GM12878 (cell line): ENCODE results near the gene TYW3. TPM values are rescaled to one million over a fixed set of nuclear protein-coding genes. Genes with fewer than 3 reads are reported as not detected.

Experiments used
- ATAC-seq: fragments of 200-7000 bp; cut with Tn5 transposase; 3 replicates; pipeline ENCODE4 v1.9.1; 2020; ENCODE audit warnings: mild to moderate bottlenecking, moderate library complexity
- BruUV-seq: library from RNA; stranded (reverse); fragments of 400-500 nt; replicated peaks from 2 replicates; lab custom pipeline; 2021; lab: Mats Ljungman, UMichigan
- CTCF ChIA-PET: fragments of 300-600 bp; sonication (Branson Sonifier 250); formaldehyde crosslinking; extraction: SDS; loops from one replicate; lab custom pipeline; 2021; ENCODE audit warnings: inconsistent platforms; lab: Yijun Ruan, JAX
- POLR2A ChIA-PET: fragments of 350-600 bp; formaldehyde crosslinking; extraction: SDS; loops from one replicate; lab custom pipeline; 2021; ENCODE audit warnings: inconsistent platforms; lab: Charles Lee
- RAD21 ChIA-PET: fragments of 300-600 bp; sonication (Branson Sonifier 250); formaldehyde crosslinking; loops from one replicate; lab custom pipeline; 2023; ENCODE audit warnings: antibody characterized with exemption; ENCODE audit not compliant: unreplicated experiment; lab: Charles Lee
- SMC1A ChIA-PET: fragments of 300-600 bp; sonication (Branson Sonifier 250); formaldehyde crosslinking; loops from one replicate; lab custom pipeline; 2023; ENCODE audit not compliant: unreplicated experiment, uncharacterized antibody; lab: Charles Lee
- DNase-seq: peaks from one replicate; pipeline ENCODE4 v3.0.0-alpha.2; 2011; ENCODE audit warnings: low read depth, low spot score
- FAIRE-seq: peaks from 3 replicates; lab custom pipeline; 2011; peaks lifted over from hg19 to GRCh38; lab: Jason Lieb, UNC
- H2AFZ ChIP-seq: 2 replicates; pipeline ENCODE4 v1.6.0; 2011; ENCODE audit warnings: low read depth, low read length, control low read depth; ENCODE audit not compliant: control insufficient read depth
- H3K27ac ChIP-seq: 2 replicates; pipeline ENCODE4 v1.5.1; 2011; ENCODE audit warnings: control low read depth; ENCODE audit not compliant: control insufficient read depth, insufficient read depth
- H3K27me3 ChIP-seq, 2 experiments: replicated peaks in 1 of 2; 2 replicates each; pipeline versions ENCODE4 v1.6.0 to v1.6.1; 2011; ENCODE audit warnings: low read length in 1 of 2; ENCODE audit not compliant: control insufficient read depth in 2 of 2, insufficient read depth in 2 of 2
- H3K36me3 ChIP-seq, 2 experiments: 2 replicates each; pipeline ENCODE4 v1.5.1; 2011; ENCODE audit warnings: low read length in 1 of 2; ENCODE audit not compliant: control insufficient read depth in 2 of 2, insufficient read depth in 2 of 2
- H3K4me1 ChIP-seq: 2 replicates; pipeline ENCODE4 v1.6.1; 2011; ENCODE audit warnings: mild to moderate bottlenecking, low read length, moderate library complexity, mixed read lengths; ENCODE audit not compliant: control insufficient read depth, insufficient read depth
- H3K4me2 ChIP-seq: 2 replicates; pipeline ENCODE4 v1.6.0; 2011; ENCODE audit warnings: control low read depth; ENCODE audit not compliant: control insufficient read depth, insufficient read depth
- H3K4me3 ChIP-seq: fragments of 200-600 bp; sonication (generic); 2 replicates; pipeline ENCODE4 v1.5.1; 2016
- H3K79me2 ChIP-seq: 2 replicates; pipeline ENCODE4 v1.6.0; 2011; ENCODE audit warnings: low read length; ENCODE audit not compliant: control insufficient read depth, insufficient read depth
- H3K9ac ChIP-seq: 2 replicates; pipeline ENCODE4 v1.8.0; 2011; ENCODE audit warnings: low read length, control low read depth, mixed read lengths; ENCODE audit not compliant: control insufficient read depth, insufficient read depth
- H3K9me3 ChIP-seq: replicated peaks from 3 replicates; pipeline ENCODE4 v1.5.1; 2011; ENCODE audit warnings: mild to moderate bottlenecking, low read length; ENCODE audit not compliant: control insufficient read depth, insufficient read depth
- H4K20me1 ChIP-seq: 2 replicates; pipeline ENCODE4 v1.6.0; 2011; ENCODE audit not compliant: control insufficient read depth, insufficient read depth
- PAX5 ChIP-seq: IDR thresholded peaks from 2 replicates; pipeline ENCODE4 v1.6.1; 2011; ENCODE audit warnings: low read depth, low read length, borderline replicate concordance
- RUNX3 ChIP-seq: IDR thresholded peaks from 2 replicates; pipeline ENCODE4 v1.6.1; 2012; ENCODE audit warnings: low read length, inconsistent platforms
- SMC3 ChIP-seq: IDR thresholded peaks from 2 replicates; pipeline ENCODE4 v1.6.1; 2011; ENCODE audit warnings: low read length, improper control_type of control experiment, borderline replicate concordance
- SPI1 ChIP-seq: IDR thresholded peaks from 2 replicates; pipeline ENCODE4 v1.6.1; 2011; ENCODE audit warnings: low read depth, mild to moderate bottlenecking, low read length, moderate library complexity, borderline replicate concordance; ENCODE audit not compliant: insufficient read depth
- SREBF1 ChIP-seq: IDR thresholded peaks from 2 replicates; pipeline ENCODE4 v1.6.1; 2012; ENCODE audit warnings: mild to moderate bottlenecking, low read length
- STAT1 ChIP-seq: fragments of 450-650 bp; conservative IDR thresholded peaks from 2 replicates; pipeline ENCODE4 v1.6.1; 2014; ENCODE audit warnings: antibody characterized with exemption, mild to moderate bottlenecking
- ZNF207 ChIP-seq: fragments of 450-650 bp; IDR thresholded peaks from 2 replicates; pipeline ENCODE4 v1.6.1; 2014; ENCODE audit warnings: antibody characterized with exemption, mild to moderate bottlenecking, borderline replicate concordance
- ZSCAN29 ChIP-seq: fragments of 450-650 bp; IDR thresholded peaks from 2 replicates; pipeline ENCODE4 v1.6.1; 2017; ENCODE audit warnings: mild to moderate bottlenecking, moderate library complexity
- WGBS: methylation state at CpG from one replicate; pipeline ENCODE4 v1.1.6; 2016; ENCODE audit warnings: low lambda C conversion rate; ENCODE audit not compliant: insufficient replicate concordance, insufficient coverage; ENCODE audit errors: missing lambda C conversion rate; 5-methylcytosine and 5-hydroxymethylcytosine counted together
- in situ Hi-C: fragments of 300-500 bp; cut with MboI; formaldehyde crosslinking; loops from 9 replicates; pipeline ENCODE4 v1.14.3; 2018; ENCODE audit warnings: mixed read lengths
- intact Hi-C: fragments of 100-400 bp; cut with micrococcal nuclease; formaldehyde crosslinking; loops from one replicate; pipeline ENCODE4 v1.14.2; 2022; ENCODE audit not compliant: unreplicated experiment
- polyA plus RNA-seq, 11 experiments: library from polyadenylated mRNA; depleted of rRNA in 4 of 11; unstranded in 6 of 11; stranded (reverse) in 5 of 11; fragments of >200 nt; fragmentation: Nextera tagmentation in 4 of 11; fragmentation: Illumina TruSeq in 1 of 11; extraction: Ambion mirVana in 4 of 11; extraction: Trizol in 1 of 11; gene quantifications; 1 replicate in 1 of 11; 2 replicates in 10 of 11; pipeline versions ENCODE4 v1.2.1 to v1.2.3, GENCODE V29; 2011 to 2016; ENCODE audit warnings: inconsistent platforms in 2 of 11, missing spikeins in 2 of 11, low read depth in 1 of 11
- total RNA-seq, 4 experiments: library from RNA; depleted of rRNA in 3 of 4; stranded (reverse); fragments of >200 nt in 3 of 4; fragmentation: Illumina TruSeq in 1 of 4; extraction: Trizol in 1 of 4; gene quantifications; 2 replicates each; pipeline versions ENCODE4 v1.2.1 to v1.2.3, GENCODE V29; 2013 to 2021

The TYW3 gene
- total and polyA plus RNA-seq, 10 of the 15 experiments (the other 5 are each of a cell fraction or from before 2014, with no cell fraction given), result 18.6 to 54.4 (median 32.8) TPM

GRCh38 chr1:74697832-74698231 lies 35.1 kb upstream of the TYW3 start:
- 100% methylated on average over 2 of the region's 2 CpGs for WGBS

GRCh38 chr1:74699331-74699730 lies 33.6 kb upstream of the TYW3 start:
- Histone ChIP-seq H4K20me1 (no peaks in the 10 kb centered on the region), H2AFZ (no peak overlapping the region), H3K27me3 (no peaks in the 10 kb centered on the region), H3K9me3 (no peaks in the 10 kb centered on the region), H3K4me1 (peaks cover 16% of the 10 kb centered on the region; the same call in 1 of the 2 replicates), H3K27ac (no peak overlapping the region; the same call in 1 of the 2 replicates), H3K36me3 (peaks cover 0 to 6% of the 10 kb centered on the region in 2 experiments; a peak in 1 of 4 replicates), H3K4me2 (no peak overlapping the region), H3K4me3 (no peak overlapping the region), H3K79me2 (no peaks in the 10 kb centered on the region), H3K9ac (no peak overlapping the region)
- intact Hi-C loops (loop anchor here (2.0 kb wide), 1 partner anchor 33 kb away; the partner anchor contains the start of genes CRYZ and TYW3), in situ Hi-C loops (no loop called here)
- SMC1A ChIA-PET, result interaction anchor here (1.1 to 4.0 kb wide), 6 partner anchors 8 to 39 kb away, joined by 3 to 21 read pairs (median 8); partner anchors contain the start of genes CRYZ and TYW3
- peak; percentile 38; the same call in 2 of the 3 replicates for ATAC-seq
- POLR2A ChIA-PET, result interaction anchor here (1.5 kb wide), 1 partner anchor 34 kb away, joined by 3 read pairs; no protein-coding TSS in a partner anchor
- BruUV-seq, result no TSS peak
- CTCF ChIA-PET, result interaction anchor here (1.1 to 2.1 kb wide), 3 partner anchors 9 to 34 kb away, joined by 4 to 11 read pairs (median 4); partner anchors contain the start of gene TYW3
- RAD21 ChIA-PET, result interaction anchor here (1.0 to 1.6 kb wide), 3 partner anchors 10 to 37 kb away, joined by 3 to 4 read pairs (median 3); no protein-coding TSS in a partner anchor
- no peak for DNase-seq
- TF ChIP-seq SPI1 (peak; percentile 23; the same call in 1 of the 2 replicates), SMC3 (no peak), RUNX3 (peak; percentile 56)
- FAIRE-seq, result no peak

More at GRCh38 chr1:74697832-74698231, 35.1 kb upstream of the TYW3 start:
- no peak overlapping the region for H3K27ac ChIP-seq
- no peak for DNase-seq
- H4K20me1 ChIP-seq, result no peaks in the 10 kb centered on the region
- H3K4me1 ChIP-seq, result peaks cover 11% of the 10 kb centered on the region; the same call in 1 of the 2 replicates
- in situ Hi-C loops (no loop called here), intact Hi-C loops (loop anchor here (2.0 kb wide), 1 partner anchor 35 kb away; the partner anchor contains the start of genes CRYZ and TYW3)
- no peak overlapping the region for H3K4me3 ChIP-seq
- H2AFZ ChIP-seq, result no peak overlapping the region
- no TSS peak for BruUV-seq
- no peak for ATAC-seq
- no peaks in the 10 kb centered on the region for H3K27me3 ChIP-seq
- SMC1A ChIA-PET, result interaction anchor here (1.7 to 4.0 kb wide), 2 partner anchors 10 to 37 kb away, joined by 9 to 21 read pairs; partner anchors contain the start of genes CRYZ and TYW3
- H3K9me3 ChIP-seq, result no peaks in the 10 kb centered on the region
- CTCF ChIA-PET, result interaction anchor here (2.1 kb wide), 1 partner anchor 8 kb away, joined by 11 read pairs; no protein-coding TSS in a partner anchor
- RAD21 ChIA-PET, result no interaction called here
- H3K4me2 ChIP-seq, result no peak overlapping the region
- no peak for FAIRE-seq
- 0 out of 4 replicates have a peak, but pooled peaks cover 0 to 3% of the 10 kb centered on the region in 2 experiments for H3K36me3 ChIP-seq
- no peak for TF ChIP-seq SREBF1
- no peak for TF ChIP-seq STAT1
- TF ChIP-seq PAX5, result no peak
- TF ChIP-seq ZSCAN29, result no peak
- no peak for TF ChIP-seq ZNF207
- H3K79me2 ChIP-seq, result no peaks in the 10 kb centered on the region
- no peak overlapping the region for H3K9ac ChIP-seq
- POLR2A ChIA-PET, result interaction anchor here (2.0 kb wide), 1 partner anchor 10 kb away, joined by 6 read pairs; no protein-coding TSS in a partner anchor
